ENCODE results near the gene RUNX1. TPM values are rescaled to one million over a fixed set of nuclear protein-coding genes. Genes with fewer than 3 reads are reported as not detected.

RUNX1 gene
- total and polyA plus RNA-seq, 2 donors (not counting 3 experiments of a cell fraction or from before 2014, with no cell fraction given) = 4.6 to 17.9 TPM

DNA sequence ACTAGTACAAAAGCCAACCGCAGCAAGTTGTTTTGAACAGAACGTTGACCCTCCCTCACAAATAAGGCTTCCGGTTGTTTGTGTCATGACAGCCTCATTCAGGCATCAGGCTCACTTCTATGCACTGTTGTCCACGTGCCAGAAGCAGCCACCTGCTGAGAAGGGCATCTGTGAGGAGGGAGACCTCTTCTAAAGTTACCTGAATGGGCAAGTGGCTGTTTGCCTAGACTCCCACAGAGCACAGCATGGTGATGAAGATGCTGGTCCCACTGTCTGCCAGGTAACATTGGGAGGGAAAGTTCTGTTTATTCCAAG is 204.2 kb downstream of the RUNX1 start:
- TF ChIP-seq, protein P1, sequence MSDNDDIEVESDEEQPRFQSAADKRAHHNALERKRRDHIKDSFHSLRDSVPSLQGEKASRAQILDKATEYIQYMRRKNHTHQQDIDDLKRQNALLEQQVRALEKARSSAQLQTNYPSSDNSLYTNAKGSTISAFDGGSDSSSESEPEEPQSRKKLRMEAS (IDR thresholded peaks at IDR 0.05; ENCODE audit: insufficient read depth, insufficient read length) = no peak
- no peak for TF ChIP-seq JUN (IDR thresholded peaks at IDR 0.05; ENCODE audit: borderline replicate concordance, insufficient read depth, insufficient read length, low read depth)
- TF ChIP-seq POLR2AphosphoS5 (IDR thresholded peaks at IDR 0.05; ENCODE audit: insufficient read depth, low read depth, low read length) = no peak
- TF ChIP-seq FOS (IDR thresholded peaks at IDR 0.05; ENCODE audit: borderline replicate concordance, insufficient read depth, low read length) = no peak
- no peak for TF ChIP-seq MYC (IDR thresholded peaks at IDR 0.05; ENCODE audit: low read depth, low read length)
- TF ChIP-seq, protein P2, sequence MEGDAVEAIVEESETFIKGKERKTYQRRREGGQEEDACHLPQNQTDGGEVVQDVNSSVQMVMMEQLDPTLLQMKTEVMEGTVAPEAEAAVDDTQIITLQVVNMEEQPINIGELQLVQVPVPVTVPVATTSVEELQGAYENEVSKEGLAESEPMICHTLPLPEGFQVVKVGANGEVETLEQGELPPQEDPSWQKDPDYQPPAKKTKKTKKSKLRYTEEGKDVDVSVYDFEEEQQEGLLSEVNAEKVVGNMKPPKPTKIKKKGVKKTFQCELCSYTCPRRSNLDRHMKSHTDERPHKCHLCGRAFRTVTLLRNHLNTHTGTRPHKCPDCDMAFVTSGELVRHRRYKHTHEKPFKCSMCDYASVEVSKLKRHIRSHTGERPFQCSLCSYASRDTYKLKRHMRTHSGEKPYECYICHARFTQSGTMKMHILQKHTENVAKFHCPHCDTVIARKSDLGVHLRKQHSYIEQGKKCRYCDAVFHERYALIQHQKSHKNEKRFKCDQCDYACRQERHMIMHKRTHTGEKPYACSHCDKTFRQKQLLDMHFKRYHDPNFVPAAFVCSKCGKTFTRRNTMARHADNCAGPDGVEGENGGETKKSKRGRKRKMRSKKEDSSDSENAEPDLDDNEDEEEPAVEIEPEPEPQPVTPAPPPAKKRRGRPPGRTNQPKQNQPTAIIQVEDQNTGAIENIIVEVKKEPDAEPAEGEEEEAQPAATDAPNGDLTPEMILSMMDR (IDR thresholded peaks at IDR 0.05; ENCODE audit: extremely low read depth in 1 of 2, insufficient read depth in 1 of 2, low read depth in 1 of 2, low read length in 2 of 2) = no peak
- no peak for TF ChIP-seq POLR2A (IDR thresholded peaks at IDR 0.05; ENCODE audit: low read depth, low read length)
- TF ChIP-seq EZH2 (IDR thresholded peaks at IDR 0.05; ENCODE audit: borderline replicate concordance, low read depth, low read length, severe bottlenecking) = no peak
- TF ChIP-seq GATA2 (IDR thresholded peaks at IDR 0.05; ENCODE audit: insufficient read depth, insufficient read length, low read depth, low read length) = no peak
- Histone ChIP-seq H3K27ac (ENCODE audit: insufficient read depth, low read depth, low read length) (no peak overlapping the region), H3K4me2 (ENCODE audit: insufficient read depth, low read length) (no peak overlapping the region), H3K9me3 (replicated peaks; ENCODE audit: control insufficient read depth, insufficient read depth, low read length) (no peaks in the 10 kb centered on the region), H3K9me1 (replicated peaks; ENCODE audit: control insufficient read depth, extremely low read depth, insufficient read depth, low read length) (no peaks in the 10 kb centered on the region), H3K79me2 (ENCODE audit: control insufficient read depth, insufficient read depth, low read length) (peaks cover 30% of the 10 kb centered on the region), H3K4me3 (replicated peaks in 1 of 3; ENCODE audit: insufficient read depth in 1 of 3, low read depth in 1 of 3, low read length in 3 of 3) (no peak overlapping the region), H3K4me1 (ENCODE audit: control insufficient read depth, extremely low read depth, insufficient read depth, low read length) (peaks cover 17% of the 10 kb centered on the region), H2AFZ (ENCODE audit: low read depth, low read length) (no peak overlapping the region), H3K27me3 (ENCODE audit: control insufficient read depth in 2 of 2, insufficient read depth in 2 of 2, low read length in 2 of 2) (no peaks in the 10 kb centered on the region), H3K9ac (replicated peaks; ENCODE audit: extremely low read depth, insufficient read depth, low read length) (no peak overlapping the region), H4K20me1 (replicated peaks; ENCODE audit: control insufficient read depth, extremely low read depth, insufficient read depth, low read length) (peaks cover 4% of the 10 kb centered on the region), H3K36me3 (ENCODE audit: control insufficient read depth in 2 of 2, extremely low read depth in 1 of 2, insufficient read depth in 2 of 2, low read length in 2 of 2) (peaks cover 0 to 2% of the 10 kb centered on the region in 2 experiments)
- dilution Hi-C loops (cut with MboI; ENCODE audit: extremely low pct_ligation_motif_present, low sequenced_read_pairs) (no loop called here), intact Hi-C loops (cut with micrococcal nuclease) (loop anchor here (1.0 kb wide), 1 partner anchor 9 kb away; no protein-coding TSS in a partner anchor)
- ChIA-PET CTCF (interaction anchor here (0.6 to 2.3 kb wide), 5 partner anchors 8 to 99 kb away, joined by 3 to 24 read pairs (median 7); no protein-coding TSS in a partner anchor), POLR2A (no interaction called here)
- no TSS peak for BruUV-seq (replicated peaks)
- DNase-seq (ENCODE audit: low read depth, low spot score) (no peak), FAIRE-seq (no peak)

All from endothelial cell of umbilical vein (primary cell).